ENCODE results near the gene SOCS3.

DNA sequence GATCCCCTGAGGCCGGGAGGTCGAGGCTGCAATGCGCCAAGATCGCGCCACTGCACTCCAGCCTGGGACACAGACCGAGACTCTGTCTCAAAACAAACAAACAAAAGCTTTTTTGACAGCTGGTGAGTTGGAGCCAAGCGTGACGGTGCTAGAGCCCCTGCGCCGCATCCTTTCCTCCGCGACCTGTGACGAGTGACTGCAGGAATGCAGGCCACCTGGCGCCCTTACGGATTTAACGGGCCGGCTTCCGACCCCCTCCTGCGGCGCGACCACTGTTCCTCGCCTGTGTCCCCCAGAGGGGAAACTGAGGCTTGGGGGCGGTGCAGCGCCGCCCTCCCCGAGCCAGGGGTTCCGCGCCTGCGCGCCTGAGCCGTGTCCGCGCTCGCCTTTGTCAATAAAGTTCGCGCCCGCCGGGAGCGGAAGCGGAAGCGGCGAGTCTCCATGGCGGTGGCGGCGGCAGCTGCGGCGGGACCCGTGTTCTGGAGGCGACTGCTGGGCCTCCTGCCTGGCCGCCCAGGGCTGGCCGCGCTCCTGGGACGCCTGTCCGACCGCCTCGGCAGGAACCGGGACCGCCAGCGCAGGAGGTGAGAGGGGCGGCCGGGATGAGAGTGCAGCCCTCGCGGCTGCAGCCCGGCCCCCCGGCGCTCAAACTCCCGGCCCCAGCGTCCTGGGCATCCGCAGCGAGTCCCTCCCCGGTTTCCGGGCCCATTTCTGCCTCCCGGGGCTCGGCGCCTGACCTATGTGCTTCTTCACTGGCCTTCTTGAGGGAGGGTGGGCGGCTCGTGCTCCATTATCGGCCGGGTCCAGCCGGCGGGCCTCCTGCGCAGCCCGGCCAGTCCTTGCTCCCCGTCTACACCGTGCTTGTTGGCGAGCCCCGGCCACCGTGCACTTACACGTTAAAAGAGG is 18.6 kb upstream of the SOCS3 start, which contains the start of gene PGS1:
- TF ChIP-seq, protein P1, sequence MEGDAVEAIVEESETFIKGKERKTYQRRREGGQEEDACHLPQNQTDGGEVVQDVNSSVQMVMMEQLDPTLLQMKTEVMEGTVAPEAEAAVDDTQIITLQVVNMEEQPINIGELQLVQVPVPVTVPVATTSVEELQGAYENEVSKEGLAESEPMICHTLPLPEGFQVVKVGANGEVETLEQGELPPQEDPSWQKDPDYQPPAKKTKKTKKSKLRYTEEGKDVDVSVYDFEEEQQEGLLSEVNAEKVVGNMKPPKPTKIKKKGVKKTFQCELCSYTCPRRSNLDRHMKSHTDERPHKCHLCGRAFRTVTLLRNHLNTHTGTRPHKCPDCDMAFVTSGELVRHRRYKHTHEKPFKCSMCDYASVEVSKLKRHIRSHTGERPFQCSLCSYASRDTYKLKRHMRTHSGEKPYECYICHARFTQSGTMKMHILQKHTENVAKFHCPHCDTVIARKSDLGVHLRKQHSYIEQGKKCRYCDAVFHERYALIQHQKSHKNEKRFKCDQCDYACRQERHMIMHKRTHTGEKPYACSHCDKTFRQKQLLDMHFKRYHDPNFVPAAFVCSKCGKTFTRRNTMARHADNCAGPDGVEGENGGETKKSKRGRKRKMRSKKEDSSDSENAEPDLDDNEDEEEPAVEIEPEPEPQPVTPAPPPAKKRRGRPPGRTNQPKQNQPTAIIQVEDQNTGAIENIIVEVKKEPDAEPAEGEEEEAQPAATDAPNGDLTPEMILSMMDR (IDR thresholded peaks at IDR 0.05), result no peak
- no peak for TF ChIP-seq HOXB13 (CRISPR knock-in tag; IDR thresholded peaks at IDR 0.05; ENCODE audit: low read depth)
- 0 out of 2 replicates have a peak, but pooled peaks have one; percentile 7 for TF ChIP-seq ESRRA (IDR thresholded peaks at IDR 0.05; ENCODE audit: borderline replicate concordance, low read length)
- TF ChIP-seq POLR2A (IDR thresholded peaks at IDR 0.05; ENCODE audit: low read length), result peak; percentile 91
- TF ChIP-seq JUNB (IDR thresholded peaks at IDR 0.05), result no peak
- TF ChIP-seq RFX5 (IDR thresholded peaks at IDR 0.05), result no peak; the same call in 1 of the 2 replicates
- TF ChIP-seq RCOR1 (IDR thresholded peaks at IDR 0.05; ENCODE audit: low read depth, low read length), result no peak
- TF ChIP-seq RAD21 (conservative IDR thresholded peaks at IDR 0.05 in 1 of 2, IDR thresholded peaks at IDR 0.05 in 1 of 2), result no peak; a peak in 1 of 5 replicates
- TF ChIP-seq CEBPB (IDR thresholded peaks at IDR 0.05), result no peak
- TF ChIP-seq, protein P2, sequence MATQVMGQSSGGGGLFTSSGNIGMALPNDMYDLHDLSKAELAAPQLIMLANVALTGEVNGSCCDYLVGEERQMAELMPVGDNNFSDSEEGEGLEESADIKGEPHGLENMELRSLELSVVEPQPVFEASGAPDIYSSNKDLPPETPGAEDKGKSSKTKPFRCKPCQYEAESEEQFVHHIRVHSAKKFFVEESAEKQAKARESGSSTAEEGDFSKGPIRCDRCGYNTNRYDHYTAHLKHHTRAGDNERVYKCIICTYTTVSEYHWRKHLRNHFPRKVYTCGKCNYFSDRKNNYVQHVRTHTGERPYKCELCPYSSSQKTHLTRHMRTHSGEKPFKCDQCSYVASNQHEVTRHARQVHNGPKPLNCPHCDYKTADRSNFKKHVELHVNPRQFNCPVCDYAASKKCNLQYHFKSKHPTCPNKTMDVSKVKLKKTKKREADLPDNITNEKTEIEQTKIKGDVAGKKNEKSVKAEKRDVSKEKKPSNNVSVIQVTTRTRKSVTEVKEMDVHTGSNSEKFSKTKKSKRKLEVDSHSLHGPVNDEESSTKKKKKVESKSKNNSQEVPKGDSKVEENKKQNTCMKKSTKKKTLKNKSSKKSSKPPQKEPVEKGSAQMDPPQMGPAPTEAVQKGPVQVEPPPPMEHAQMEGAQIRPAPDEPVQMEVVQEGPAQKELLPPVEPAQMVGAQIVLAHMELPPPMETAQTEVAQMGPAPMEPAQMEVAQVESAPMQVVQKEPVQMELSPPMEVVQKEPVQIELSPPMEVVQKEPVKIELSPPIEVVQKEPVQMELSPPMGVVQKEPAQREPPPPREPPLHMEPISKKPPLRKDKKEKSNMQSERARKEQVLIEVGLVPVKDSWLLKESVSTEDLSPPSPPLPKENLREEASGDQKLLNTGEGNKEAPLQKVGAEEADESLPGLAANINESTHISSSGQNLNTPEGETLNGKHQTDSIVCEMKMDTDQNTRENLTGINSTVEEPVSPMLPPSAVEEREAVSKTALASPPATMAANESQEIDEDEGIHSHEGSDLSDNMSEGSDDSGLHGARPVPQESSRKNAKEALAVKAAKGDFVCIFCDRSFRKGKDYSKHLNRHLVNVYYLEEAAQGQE (IDR thresholded peaks at IDR 0.05), result no peak
- no peak for TF ChIP-seq USF2 (IDR thresholded peaks at IDR 0.05)
- no peak for TF ChIP-seq RARB (CRISPR knock-in tag; IDR thresholded peaks at IDR 0.05)

Measured in A549 (cell line).